WTC11 (cell line): Measurements from ENCODE around the gene ADARB2. TPM values are rescaled to one million over a fixed set of nuclear protein-coding genes. Genes with fewer than 3 reads are reported as not detected.

Experiments
- ATAC-seq: fragments of 200-7000 bp; cut with Tn5 transposase; 2 replicates; pipeline ENCODE4 v1.10.0; 2021; ENCODE audit warnings: mild to moderate bottlenecking, moderate library complexity
- CTCF ChIA-PET: fragments of 300-600 bp; sonication (Branson Sonifier 250); formaldehyde crosslinking; loops from one replicate; lab custom pipeline; 2021; ENCODE audit warnings: antibody characterized with exemption; lab: Charles Lee
- POLR2A ChIA-PET: fragments of 350-600 bp; sonication (Branson Sonifier 250); formaldehyde crosslinking; loops from one replicate; lab custom pipeline; 2021; ENCODE audit warnings: antibody characterized with exemption; lab: Charles Lee
- DNase-seq: peaks from one replicate; pipeline ENCODE4 v3.0.0; 2021; ENCODE audit warnings: low spot score
- H3K27ac Mint-ChIP-seq: 2 replicates; pipeline ENCODE4 v1.8.0; 2021; ENCODE audit warnings: mixed read lengths
- H3K27me3 Mint-ChIP-seq: 2 replicates; pipeline ENCODE4 v1.8.0; 2021; ENCODE audit warnings: low read depth, mild to moderate bottlenecking, moderate library complexity, mixed read lengths
- H3K36me3 Mint-ChIP-seq: 2 replicates; pipeline ENCODE4 v1.8.0; 2021; ENCODE audit warnings: mixed read lengths
- H3K4me1 Mint-ChIP-seq: 2 replicates; pipeline ENCODE4 v1.8.0; 2022; ENCODE audit warnings: mixed read lengths
- H3K4me3 Mint-ChIP-seq: 2 replicates; pipeline ENCODE4 v1.8.0; 2021; ENCODE audit warnings: mild to moderate bottlenecking, moderate library complexity, mixed read lengths
- H3K9me3 Mint-ChIP-seq: 2 replicates; pipeline ENCODE4 v1.8.0; 2021; ENCODE audit warnings: mixed read lengths
- ARID4B ChIP-seq: sonication (generic); formaldehyde crosslinking; IDR thresholded peaks from 2 replicates; pipeline ENCODE4 v1.8.0; 2023; ENCODE audit warnings: missing genetic modification reagents, mild to moderate bottlenecking, borderline replicate concordance
- ATF1 ChIP-seq: sonication (generic); formaldehyde crosslinking; IDR thresholded peaks from 2 replicates; pipeline ENCODE4 v1.8.1; 2023; ENCODE audit warnings: mild to moderate bottlenecking, moderate library complexity, missing genetic modification reagents
- ATF3 ChIP-seq: sonication (generic); formaldehyde crosslinking; conservative IDR thresholded peaks from 2 replicates; pipeline ENCODE4 v1.8.1; 2022; ENCODE audit warnings: mild to moderate bottlenecking, missing genetic modification reagents
- ATF6 ChIP-seq: sonication (generic); formaldehyde crosslinking; IDR thresholded peaks from 2 replicates; pipeline ENCODE4 v1.8.1; 2023; ENCODE audit warnings: mild to moderate bottlenecking, missing genetic modification reagents
- CBFB ChIP-seq: sonication (generic); formaldehyde crosslinking; IDR thresholded peaks from 2 replicates; pipeline ENCODE4 v1.8.1; 2022; ENCODE audit warnings: mild to moderate bottlenecking, low read depth, missing genetic modification reagents
- CREB1 ChIP-seq: sonication (generic); formaldehyde crosslinking; IDR thresholded peaks from 2 replicates; pipeline ENCODE4 v1.8.0; 2023; ENCODE audit warnings: mild to moderate bottlenecking, missing genetic modification reagents
- ETV6 ChIP-seq: sonication (generic); formaldehyde crosslinking; IDR thresholded peaks from 2 replicates; pipeline ENCODE4 v1.8.1; 2022; ENCODE audit warnings: mild to moderate bottlenecking, missing genetic modification reagents
- FOXJ3 ChIP-seq: sonication (generic); formaldehyde crosslinking; IDR thresholded peaks from 2 replicates; pipeline ENCODE4 v1.9.0; 2021; ENCODE audit warnings: missing genetic modification reagents, mild to moderate bottlenecking, borderline replicate concordance
- GRHL2 ChIP-seq: fragments of 250-450 bp; sonication (Bioruptor Pico); IDR thresholded peaks from 2 replicates; pipeline ENCODE4 v1.8.0; 2022; ENCODE audit warnings: mild to moderate bottlenecking, moderate library complexity; ENCODE audit not compliant: insufficient replicate concordance, severe bottlenecking
- HMGXB4 ChIP-seq: sonication (generic); formaldehyde crosslinking; IDR thresholded peaks from 2 replicates; pipeline ENCODE4 v1.8.1; 2023; ENCODE audit warnings: mild to moderate bottlenecking, moderate library complexity, missing genetic modification reagents
- IRF2 ChIP-seq: sonication (generic); formaldehyde crosslinking; IDR thresholded peaks from 2 replicates; pipeline ENCODE4 v1.8.0; 2022; ENCODE audit warnings: low read depth, missing genetic modification reagents, borderline replicate concordance
- JAZF1 ChIP-seq: fragments of 250-450 bp; sonication (Bioruptor Pico); IDR thresholded peaks from 2 replicates; pipeline ENCODE4 v1.9.0; 2021; ENCODE audit warnings: moderate library complexity, mild to moderate bottlenecking, inconsistent platforms
- MAX ChIP-seq: sonication (generic); formaldehyde crosslinking; IDR thresholded peaks from 2 replicates; pipeline ENCODE4 v1.8.0; 2022; ENCODE audit warnings: mild to moderate bottlenecking, missing genetic modification reagents
- NR1H2 ChIP-seq: sonication (generic); formaldehyde crosslinking; IDR thresholded peaks from 2 replicates; pipeline ENCODE4 v1.9.0; 2021; ENCODE audit warnings: mild to moderate bottlenecking, moderate library complexity, missing genetic modification reagents
- PRRX2 ChIP-seq: fragments of 250-450 bp; sonication (Bioruptor Pico); IDR thresholded peaks from 2 replicates; pipeline ENCODE4 v1.8.0; 2021; ENCODE audit warnings: mild to moderate bottlenecking
- RORB ChIP-seq: fragments of 250-450 bp; sonication (Bioruptor Pico); IDR thresholded peaks from 2 replicates; pipeline ENCODE4 v1.9.0; 2021; ENCODE audit warnings: mild to moderate bottlenecking
- SMAD3 ChIP-seq: sonication (generic); formaldehyde crosslinking; IDR thresholded peaks from 2 replicates; pipeline ENCODE4 v1.8.0; 2022; ENCODE audit warnings: missing genetic modification reagents, mild to moderate bottlenecking, borderline replicate concordance
- SP1 ChIP-seq: sonication (generic); formaldehyde crosslinking; conservative IDR thresholded peaks from 2 replicates; pipeline ENCODE4 v1.8.1; 2022; ENCODE audit warnings: missing genetic modification reagents
- ZBTB21 ChIP-seq: sonication (generic); formaldehyde crosslinking; IDR thresholded peaks from 2 replicates; pipeline ENCODE4 v1.8.1; 2023; ENCODE audit warnings: mild to moderate bottlenecking, missing genetic modification reagents, borderline replicate concordance
- ZNF138 ChIP-seq: sonication (generic); formaldehyde crosslinking; conservative IDR thresholded peaks from 2 replicates; pipeline ENCODE4 v1.8.1; 2022; ENCODE audit warnings: mild to moderate bottlenecking, moderate library complexity, missing genetic modification reagents
- ZNF219 ChIP-seq: sonication (generic); formaldehyde crosslinking; IDR thresholded peaks from 2 replicates; pipeline ENCODE4 v1.8.0; 2023; ENCODE audit warnings: missing genetic modification reagents, mild to moderate bottlenecking, borderline replicate concordance
- ZNF423 ChIP-seq: fragments of 250-450 bp; sonication (Bioruptor Pico); IDR thresholded peaks from 2 replicates; pipeline ENCODE4 v2.1.2; 2022; ENCODE audit warnings: mild to moderate bottlenecking, moderate library complexity
- ZNF425 ChIP-seq: fragments of 250-450 bp; sonication (Bioruptor Pico); conservative IDR thresholded peaks from 2 replicates; pipeline ENCODE4 v1.9.0; 2021; ENCODE audit warnings: mild to moderate bottlenecking
- ZNF671 ChIP-seq: fragments of 250-450 bp; sonication (Bioruptor Pico); IDR thresholded peaks from 2 replicates; pipeline ENCODE4 v1.8.0; 2021; ENCODE audit warnings: mild to moderate bottlenecking
- total RNA-seq: library from RNA; stranded (reverse); gene quantifications from 3 replicates; pipeline ENCODE4 v1.2.3, GENCODE V29; 2021

The ADARB2 gene
- total RNA-seq, 1 experiment from 2014 or later, result 3.7 TPM

- TF ChIP-seq ETV6 (CRISPR knock-in tag), result no peak
- TF ChIP-seq CBFB, result no peak
- no peak for TF ChIP-seq ZNF138
- no peak for TF ChIP-seq MAX (CRISPR knock-in tag)
- TF ChIP-seq JAZF1 (CRISPR knock-in tag), result no peak
Observed at GRCh38 chr10:1645896-1646295, 91.4 kb downstream of the ADARB2 start (continued).

- peaks cover 5% of the 10 kb centered on the region for H3K9me3 Mint-ChIP-seq
- no peak for ATAC-seq
- H3K4me3 Mint-ChIP-seq, result no peak overlapping the region
- peaks cover 6% of the 10 kb centered on the region; the same call in 1 of the 2 replicates for H3K27me3 Mint-ChIP-seq
- H3K4me1 Mint-ChIP-seq, result no peaks in the 10 kb centered on the region
- CTCF ChIA-PET, result interaction anchor here (1.0 kb wide), 1 partner anchor 275 kb away, joined by 5 read pairs; no protein-coding TSS in a partner anchor
- no peaks in the 10 kb centered on the region for H3K36me3 Mint-ChIP-seq
- TF ChIP-seq ATF3, result no peak
- no peak for TF ChIP-seq GRHL2 (CRISPR knock-in tag)
- TF ChIP-seq IRF2, result no peak
- no peak for TF ChIP-seq ARID4B (CRISPR knock-in tag)
- TF ChIP-seq ZNF219 (CRISPR knock-in tag), result no peak
- no peak for TF ChIP-seq NR1H2 (CRISPR knock-in tag)
- TF ChIP-seq FOXJ3 (CRISPR knock-in tag), result no peak
- TF ChIP-seq ZNF425 (CRISPR knock-in tag), result no peak
- TF ChIP-seq HMGXB4 (CRISPR knock-in tag), result no peak
- no peak for TF ChIP-seq ZNF423 (CRISPR knock-in tag)
- TF ChIP-seq SP1, result no peak
- TF ChIP-seq ATF1 (CRISPR knock-in tag), result no peak
- TF ChIP-seq ZBTB21, result no peak
- no peak for TF ChIP-seq CREB1 (CRISPR knock-in tag)
- TF ChIP-seq ATF6, result no peak
- TF ChIP-seq ZNF671 (CRISPR knock-in tag), result no peak
- TF ChIP-seq SMAD3 (CRISPR knock-in tag), result no peak
- TF ChIP-seq PRRX2 (CRISPR knock-in tag), result no peak
- TF ChIP-seq RORB (CRISPR knock-in tag), result no peak
- no peak overlapping the region for H3K27ac Mint-ChIP-seq
- no peak for DNase-seq
- POLR2A ChIA-PET, result no interaction called here
Observed at GRCh38 chr10:1644191-1644711, 93.1 kb downstream of the ADARB2 start.
